HG02759 (cell line): ENCODE measurements around the gene CSPG4.
"Not testable (repeated sequence)": the region's sequence is repeated elsewhere in the genome, so short reads cannot be mapped to it uniquely, and the experiment has no call there.

Source experiments
- ATAC-seq: cut with Tn5 transposase; IDR thresholded peaks from one replicate; pipeline ENCODE4 v1.9.1; 2021; ENCODE audit warnings: mild to moderate bottlenecking, moderate library complexity; ENCODE audit not compliant: unreplicated experiment

The CSPG4 gene

GRCh38 chr15:75705375-75705774 is 7.3 kb downstream of the CSPG4 start:
- not testable (repeated sequence) for ATAC-seq

GRCh38 chr15:75704618-75705017 is 8.0 kb downstream of the CSPG4 start:
- ATAC-seq = no peak

GRCh38 chr15:75704263-75704615 is 8.4 kb downstream of the CSPG4 start:
- ATAC-seq = no peak

- not testable (repeated sequence) for ATAC-seq
Measured at GRCh38 chr15:75703440-75704262, 9.0 kb downstream of the CSPG4 start.

GRCh38 chr15:75702436-75702835 is 10.2 kb downstream of the CSPG4 start:
- ATAC-seq = no peak

GRCh38 chr15:75701071-75702003 is 11.3 kb downstream of the CSPG4 start:
- not testable (repeated sequence) for ATAC-seq

- peak; percentile 58 for ATAC-seq
Measured at GRCh38 chr15:75699961-75700874, 12.4 kb downstream of the CSPG4 start.

GRCh38 chr15:75699517-75699916 is 13.1 kb downstream of the CSPG4 start:
- not testable (repeated sequence) for ATAC-seq

- ATAC-seq = not testable (repeated sequence)
Measured at GRCh38 chr15:75697974-75698747, 14.5 kb downstream of the CSPG4 start.

- no peak for ATAC-seq
Measured at GRCh38 chr15:75697523-75697922, 15.1 kb downstream of the CSPG4 start.

GRCh38 chr15:75696854-75697259 is 15.8 kb downstream of the CSPG4 start:
- ATAC-seq = no peak

- ATAC-seq = no peak
Measured at GRCh38 chr15:75696311-75696720, 16.3 kb downstream of the CSPG4 start.

- ATAC-seq = no peak
Measured at GRCh38 chr15:75695634-75696310, 16.9 kb downstream of the CSPG4 start.

GRCh38 chr15:75695220-75695619 is 17.4 kb downstream of the CSPG4 start:
- no peak for ATAC-seq

- ATAC-seq = no peak
Measured at GRCh38 chr15:75694241-75695182, 18.1 kb downstream of the CSPG4 start.

GRCh38 chr15:75693501-75694240 is 19.0 kb downstream of the CSPG4 start:
- no peak for ATAC-seq

- ATAC-seq = not testable (repeated sequence)
Measured at GRCh38 chr15:75693028-75693427, 19.6 kb downstream of the CSPG4 start.

- not testable (repeated sequence) for ATAC-seq
Measured at GRCh38 chr15:75692311-75692710, 20.3 kb downstream of the CSPG4 start.
